Thoracic aorta (tissue), 2 donors: Measurements from ENCODE around the gene TIAM2. TPM values are rescaled to one million over a fixed set of nuclear protein-coding genes. Genes with fewer than 3 reads are reported as not detected.

Experiments used
- ATAC-seq: fragments of 150-250 bp; one replicate; pipeline ENCODE4 v1.8.0; 2017; ENCODE audit warnings: low read depth; ENCODE audit not compliant: insufficient number of reproducible peaks, low FRiP score
- DNase-seq: peaks from one replicate; pipeline ENCODE4 v3.0.0-alpha.2; 2020; ENCODE audit warnings: low spot score
- H3K27ac ChIP-seq, 2 donors: fragments of 200-600 bp; sonication (generic); 1 replicate in 1 of 2; 2 replicates in 1 of 2; pipeline ENCODE4 v1.5.1; 2016; ENCODE audit warnings: mild to moderate bottlenecking in 2 of 2, moderate library complexity in 2 of 2
- H3K27me3 ChIP-seq: fragments of 200-600 bp; sonication (generic); replicated peaks from 2 replicates; pipeline ENCODE4 v1.6.0; 2016; ENCODE audit warnings: mild to moderate bottlenecking; ENCODE audit not compliant: insufficient read depth
- H3K36me3 ChIP-seq: fragments of 200-600 bp; sonication (generic); one replicate; pipeline ENCODE4 v1.5.1; 2016
- H3K4me1 ChIP-seq, 2 donors: fragments of 200-600 bp; sonication (generic); 1 replicate in 1 of 2; 2 replicates in 1 of 2; pipeline versions ENCODE4 v1.5.1 to v1.6.0; 2016; ENCODE audit warnings: low read depth in 2 of 2, mild to moderate bottlenecking in 1 of 2; ENCODE audit not compliant: control insufficient read depth in 1 of 2
- H3K4me3 ChIP-seq: fragments of 200-600 bp; sonication (generic); 2 replicates; pipeline ENCODE4 v1.5.1; 2016; ENCODE audit warnings: mild to moderate bottlenecking
- H3K9me3 ChIP-seq: fragments of 200-600 bp; sonication (generic); 2 replicates; pipeline ENCODE4 v1.5.1; 2016
- total RNA-seq, 2 donors: library from RNA; depleted of rRNA; stranded (reverse); fragments of >200 nt; gene quantifications; one replicate each; pipeline versions ENCODE4 v1.1.0 to v1.2.3, GENCODE V29; 2016
- TF ChIP-seq, protein P1 (sequence below): fragments of 200-600 bp; sonication (generic); IDR thresholded peaks from one replicate; pipeline ENCODE4 v1.5.1; 2019; ENCODE audit warnings: antibody characterized with exemption

Gene TIAM2
- total RNA-seq, 2 donors from 2014 or later, result 17.8 to 22.1 TPM

DNA sequence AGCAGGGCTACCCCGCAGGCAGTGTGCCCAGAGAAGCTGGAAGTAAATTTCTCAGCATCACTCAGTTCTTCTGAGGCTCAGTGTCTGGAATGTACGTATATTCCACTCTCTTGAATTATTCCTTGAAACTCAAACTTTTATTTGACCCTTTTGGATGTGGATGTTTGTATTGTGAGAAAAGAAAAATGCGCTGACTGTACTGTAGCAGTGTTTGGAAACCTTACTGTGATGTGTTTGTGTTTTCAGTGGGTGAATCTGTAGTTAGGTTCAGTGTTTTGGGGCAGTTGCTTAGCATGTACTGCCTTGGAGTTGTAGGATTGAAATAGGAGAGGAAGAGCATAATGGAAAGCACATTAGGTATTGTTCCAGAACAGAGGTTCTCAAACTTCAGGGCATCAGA is 13.5 kb downstream of the TIAM2 start:
- TF ChIP-seq, protein P1, sequence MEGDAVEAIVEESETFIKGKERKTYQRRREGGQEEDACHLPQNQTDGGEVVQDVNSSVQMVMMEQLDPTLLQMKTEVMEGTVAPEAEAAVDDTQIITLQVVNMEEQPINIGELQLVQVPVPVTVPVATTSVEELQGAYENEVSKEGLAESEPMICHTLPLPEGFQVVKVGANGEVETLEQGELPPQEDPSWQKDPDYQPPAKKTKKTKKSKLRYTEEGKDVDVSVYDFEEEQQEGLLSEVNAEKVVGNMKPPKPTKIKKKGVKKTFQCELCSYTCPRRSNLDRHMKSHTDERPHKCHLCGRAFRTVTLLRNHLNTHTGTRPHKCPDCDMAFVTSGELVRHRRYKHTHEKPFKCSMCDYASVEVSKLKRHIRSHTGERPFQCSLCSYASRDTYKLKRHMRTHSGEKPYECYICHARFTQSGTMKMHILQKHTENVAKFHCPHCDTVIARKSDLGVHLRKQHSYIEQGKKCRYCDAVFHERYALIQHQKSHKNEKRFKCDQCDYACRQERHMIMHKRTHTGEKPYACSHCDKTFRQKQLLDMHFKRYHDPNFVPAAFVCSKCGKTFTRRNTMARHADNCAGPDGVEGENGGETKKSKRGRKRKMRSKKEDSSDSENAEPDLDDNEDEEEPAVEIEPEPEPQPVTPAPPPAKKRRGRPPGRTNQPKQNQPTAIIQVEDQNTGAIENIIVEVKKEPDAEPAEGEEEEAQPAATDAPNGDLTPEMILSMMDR, result no peak
- Histone ChIP-seq H3K9me3 (no peaks in the 10 kb centered on the region), H3K36me3 (no peaks in the 10 kb centered on the region), H3K4me3 (no peak overlapping the region), H3K4me1 (peaks cover 0 to 20% of the 10 kb centered on the region in 2 donors), H3K27ac (no peak overlapping the region), H3K27me3 (no peaks in the 10 kb centered on the region)
- DNase-seq (no peak), ATAC-seq (no peak)

- Histone ChIP-seq H3K9me3 (no peaks in the 10 kb centered on the region), H3K36me3 (no peaks in the 10 kb centered on the region), H3K27me3 (no peaks in the 10 kb centered on the region), H3K27ac (peak overlapping the region in 1 of 2 donors; percentile 46), H3K4me3 (no peak overlapping the region), H3K4me1 (peaks cover 7 to 43% of the 10 kb centered on the region in 2 donors)
- TF ChIP-seq, protein P1, result no peak
- no peak for ATAC-seq
- no peak for DNase-seq
These were observed 15.8 kb downstream of the TIAM2 start for GRCh38 chr6:155010940-155011339.

GRCh38 chr6:155011809-155012291 is 16.7 kb downstream of the TIAM2 start:
- H3K36me3 ChIP-seq, result no peaks in the 10 kb centered on the region
- H3K27ac ChIP-seq, result peak overlapping the region in 1 of 2 donors; percentile 46
- ATAC-seq (no peak), DNase-seq (no peak)
- TF ChIP-seq, protein P1, result no peak
- no peaks in the 10 kb centered on the region for H3K27me3 ChIP-seq
- H3K4me1 ChIP-seq, result peaks cover 8 to 46% of the 10 kb centered on the region in 2 donors
- H3K4me3 ChIP-seq, result no peak overlapping the region
- H3K9me3 ChIP-seq, result no peaks in the 10 kb centered on the region

GRCh38 chr6:155013457-155013876 is 18.4 kb downstream of the TIAM2 start:
- DNase-seq, result no peak
- H3K36me3 ChIP-seq, result no peaks in the 10 kb centered on the region
- H3K4me1 ChIP-seq, result peaks cover 8 to 46% of the 10 kb centered on the region in 2 donors
- H3K27me3 ChIP-seq, result no peaks in the 10 kb centered on the region
- H3K4me3 ChIP-seq, result no peak overlapping the region
- H3K9me3 ChIP-seq, result no peaks in the 10 kb centered on the region
- peak overlapping the region in 1 of 2 donors; percentile 46 for H3K27ac ChIP-seq
- no peak for ATAC-seq
- TF ChIP-seq, protein P1, result no peak

DNA sequence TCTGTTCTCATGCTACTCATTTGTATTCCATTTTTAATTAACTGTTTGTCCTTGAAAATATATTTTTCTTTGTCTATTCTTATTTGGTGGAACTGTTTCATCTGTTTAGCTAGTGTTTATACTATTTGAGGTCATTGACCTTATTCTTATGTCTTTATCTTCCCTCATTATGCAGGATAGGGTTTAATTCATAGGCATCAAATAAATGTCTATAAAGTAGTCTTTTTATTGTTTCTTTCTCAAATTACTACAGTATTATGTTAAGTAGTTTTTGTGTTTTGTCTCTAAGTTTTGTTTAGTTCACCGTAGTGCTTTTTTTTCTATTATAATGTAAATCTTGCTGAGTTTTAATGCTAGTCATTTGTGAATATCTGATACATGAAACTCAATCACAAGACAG is 19.0 kb downstream of the TIAM2 start:
- Histone ChIP-seq H3K4me1 (peaks cover 8 to 46% of the 10 kb centered on the region in 2 donors), H3K36me3 (no peaks in the 10 kb centered on the region), H3K4me3 (no peak overlapping the region), H3K27me3 (no peaks in the 10 kb centered on the region), H3K9me3 (no peaks in the 10 kb centered on the region), H3K27ac (peak overlapping the region in 1 of 2 donors; percentile 46)
- TF ChIP-seq, protein P1, result no peak
- DNase-seq (no peak), ATAC-seq (no peak)
